ENCODE data around the gene TMOD2.
"Not testable (repeated sequence)": the region's sequence is repeated elsewhere in the genome, so short reads cannot be mapped to it uniquely, and the experiment has no call there.

DNA sequence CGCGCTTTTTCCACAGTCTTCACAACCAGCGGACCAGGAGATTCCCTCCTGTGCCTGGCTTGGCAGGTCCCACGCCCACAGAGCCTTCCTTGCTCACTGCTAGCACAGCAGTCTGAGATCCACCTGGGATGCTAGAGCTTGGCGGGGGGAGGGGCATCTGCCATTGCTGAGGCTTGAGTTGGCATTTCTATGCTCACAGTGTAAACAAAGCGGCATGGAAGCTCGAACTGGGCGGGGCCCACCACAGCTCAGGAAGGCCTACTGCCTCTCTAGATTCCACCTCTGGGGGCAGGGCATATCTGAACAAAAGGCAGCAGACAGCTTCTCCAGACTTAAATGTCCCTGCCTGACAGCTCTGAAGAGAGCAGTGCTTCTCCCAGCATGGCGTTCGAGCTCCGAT lies 35.7 kb downstream of the TMOD2 start:
- TF ChIP-seq CTCF (conservative IDR thresholded peaks at IDR 0.05; ENCODE audit: low read length); EZH2phosphoT487 (IDR thresholded peaks at IDR 0.05; ENCODE audit: borderline replicate concordance): not testable (repeated sequence)

Measured in Loucy (cell line).